ENCODE data around the gene KDR. TPM values are rescaled to one million over a fixed set of nuclear protein-coding genes. Genes with fewer than 3 reads are reported as not detected.

Gene KDR
- total RNA-seq, 1 experiment from 2014 or later, result 0.52 TPM

DNA sequence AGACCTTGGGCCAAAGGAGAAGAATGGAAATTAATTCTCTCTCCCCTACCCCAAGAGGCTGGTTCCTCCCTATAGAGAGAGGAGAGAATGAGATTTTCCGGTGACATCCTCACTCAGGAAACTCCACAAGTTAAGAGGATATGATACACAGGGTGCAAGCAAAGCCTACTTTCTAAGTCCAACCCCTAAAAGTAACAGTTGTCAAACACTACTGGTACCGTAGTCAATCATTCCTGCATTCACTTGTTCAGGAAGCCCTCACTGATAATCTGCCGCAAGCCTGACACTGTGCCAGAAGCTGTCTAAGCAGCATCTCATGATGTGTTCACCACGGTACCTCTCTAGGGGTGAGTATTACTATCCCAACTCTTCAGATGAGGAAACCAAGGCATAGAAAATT is 41.7 kb downstream of the KDR start:
- H3K9ac ChIP-seq (ENCODE audit: low read length), result no peak overlapping the region
- no peaks in the 10 kb centered on the region for H3K4me1 ChIP-seq (ENCODE audit: control insufficient read depth in 1 of 2, insufficient read depth in 2 of 2, low read length in 2 of 2)
- ChIA-PET RAD21 (ENCODE audit: low non-redundant PET in 1 of 2, low total read pairs in 2 of 2, uncharacterized antibody in 2 of 2, unreplicated experiment in 2 of 2) (no interaction called here), CTCF (no interaction called here), POLR2A (no interaction called here)
- H3K27me3 ChIP-seq (ENCODE audit: insufficient read depth, low read length), result peaks cover 24% of the 10 kb centered on the region
- H3K36me3 ChIP-seq (ENCODE audit: control insufficient read depth in 1 of 2, insufficient read depth in 2 of 2, low read length in 2 of 2), result no peaks in the 10 kb centered on the region
- H3K4me2 ChIP-seq (ENCODE audit: low read length), result no peak overlapping the region
- no TSS peak for BruUV-seq (replicated peaks)
- no peak overlapping the region for H2AFZ ChIP-seq (ENCODE audit: low read depth, low read length, poor library complexity, severe bottlenecking)
- H4K20me1 ChIP-seq (ENCODE audit: insufficient read depth), result no peaks in the 10 kb centered on the region
- H3K9me3 ChIP-seq (ENCODE audit: control insufficient read depth in 1 of 2, insufficient read depth in 1 of 2, low read depth in 1 of 2, low read length in 2 of 2), result no peaks in the 10 kb centered on the region
- no peak overlapping the region for H3K4me3 ChIP-seq (replicated peaks in 1 of 2; ENCODE audit: low read depth in 1 of 2, low read length in 2 of 2)
- H3K79me2 ChIP-seq (ENCODE audit: insufficient read depth, low read length), result no peaks in the 10 kb centered on the region
- TF ChIP-seq CTCF (IDR thresholded peaks at IDR 0.05 in 2 of 3, conservative IDR thresholded peaks at IDR 0.05 in 1 of 3; ENCODE audit: borderline replicate concordance in 1 of 3, insufficient read depth in 1 of 3, low read depth in 2 of 3, low read length in 2 of 3) (no peak), CEBPB (IDR thresholded peaks at IDR 0.05; ENCODE audit: low read depth) (no peak), SP1 (IDR thresholded peaks at IDR 0.05; ENCODE audit: low read depth) (no peak), SIN3A (IDR thresholded peaks at IDR 0.05; ENCODE audit: low read depth) (no peak), EZH2 (IDR thresholded peaks at IDR 0.05) (no peak), TCF7L2 (IDR thresholded peaks at IDR 0.05; ENCODE audit: borderline replicate concordance, extremely low read depth, insufficient read depth, insufficient read length) (no peak), CBX3 (IDR thresholded peaks at IDR 0.05; ENCODE audit: low read depth) (no peak), RAD21 (IDR thresholded peaks at IDR 0.05; ENCODE audit: low read depth) (no peak), POLR2A (IDR thresholded peaks at IDR 0.05; ENCODE audit: borderline replicate concordance, extremely low read depth, insufficient read depth, insufficient read length) (no peak), ZFX (IDR thresholded peaks at IDR 0.05) (no peak), JUND (IDR thresholded peaks at IDR 0.05) (no peak), REST (IDR thresholded peaks at IDR 0.05; ENCODE audit: low read depth) (no peak), POLR2AphosphoS5 (IDR thresholded peaks at IDR 0.05; ENCODE audit: low read depth, low read length) (no peak)
- H3K27ac ChIP-seq (ENCODE audit: low read depth, low read length), result no peak overlapping the region
- no peak for ATAC-seq
- no peaks in the 10 kb centered on the region for H3K9me2 ChIP-seq (ENCODE audit: insufficient read depth)
- DNase-seq (ENCODE audit: low read depth, low spot score), result no peak
- intact Hi-C loops (cut with micrococcal nuclease), result no loop called here

Data from HCT116 (cell line).